ENCODE data around the gene IFNA14.
"Not testable (repeated sequence)": the region's sequence is repeated elsewhere in the genome, so short reads cannot be mapped to it uniquely, and the experiment has no call there.

IFNA14 gene

GRCh38 chr9:21213411-21214326, 26.1 kb downstream of the IFNA14 start:
- not testable (repeated sequence) for DNase-seq

GRCh38 chr9:21212160-21212559, 27.6 kb downstream of the IFNA14 start:
- DNase-seq: not testable (repeated sequence)

GRCh38 chr9:21210782-21211181, 29.0 kb downstream of the IFNA14 start:
- DNase-seq: not testable (repeated sequence)

- no peak for DNase-seq
Measured at GRCh38 chr9:21210311-21210710, 29.5 kb downstream of the IFNA14 start.

DNA sequence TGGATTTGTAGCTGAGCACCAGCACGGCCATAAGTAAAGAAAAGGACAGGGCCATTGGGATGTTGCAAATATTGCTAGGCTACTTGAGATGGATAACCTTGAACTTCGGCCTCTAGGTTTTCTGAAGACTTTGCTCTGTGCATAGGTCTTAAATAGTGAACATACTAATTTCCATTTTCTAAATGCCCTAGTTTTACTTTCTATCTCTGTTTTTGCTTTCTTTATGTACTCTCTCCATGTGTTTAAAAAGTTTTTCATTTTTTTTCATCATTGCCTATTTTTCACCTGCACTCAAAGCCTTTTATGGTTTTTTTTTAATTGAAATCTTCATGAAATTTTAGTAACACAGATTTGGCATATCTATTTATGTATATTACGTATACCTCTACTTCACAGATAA, 32.8 kb downstream of the IFNA14 start, which contains the start of gene IFNA10:
IFNA10 (minus strand) TSS at position 101 of the 400 bp plus-strand sequence; CDS start at position 55, 46 bp downstream.
- DNase-seq: not testable (repeated sequence)

DNA sequence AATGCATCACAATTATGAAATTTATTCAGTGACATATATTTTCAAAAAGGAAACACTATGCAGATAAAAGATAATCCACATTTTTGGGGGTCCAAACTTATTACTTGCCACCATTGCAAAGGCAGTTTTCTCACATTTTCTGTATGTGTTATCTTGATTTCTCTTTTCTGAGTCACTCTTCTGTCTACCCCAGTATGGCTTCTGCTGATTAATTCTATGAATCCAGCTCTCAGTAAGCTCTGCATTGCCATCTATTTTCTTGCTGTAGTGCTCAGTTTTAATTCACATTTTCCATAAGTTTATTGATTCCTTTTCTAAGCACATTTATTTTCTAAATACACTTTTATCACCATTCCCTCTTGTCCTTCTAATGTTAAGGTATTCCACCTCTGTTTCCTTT, 34.6 kb downstream of the IFNA14 start:
- DNase-seq: no peak

- DNase-seq: not testable (repeated sequence)
Measured at GRCh38 chr9:21202105-21202504, 37.7 kb downstream of the IFNA14 start, which contains the start of gene IFNA7. Gene IFNA7, minus strand, starts transcription at chr9:21202205. Its CDS starts 40 bp downstream, at chr9:21202165.

DNA sequence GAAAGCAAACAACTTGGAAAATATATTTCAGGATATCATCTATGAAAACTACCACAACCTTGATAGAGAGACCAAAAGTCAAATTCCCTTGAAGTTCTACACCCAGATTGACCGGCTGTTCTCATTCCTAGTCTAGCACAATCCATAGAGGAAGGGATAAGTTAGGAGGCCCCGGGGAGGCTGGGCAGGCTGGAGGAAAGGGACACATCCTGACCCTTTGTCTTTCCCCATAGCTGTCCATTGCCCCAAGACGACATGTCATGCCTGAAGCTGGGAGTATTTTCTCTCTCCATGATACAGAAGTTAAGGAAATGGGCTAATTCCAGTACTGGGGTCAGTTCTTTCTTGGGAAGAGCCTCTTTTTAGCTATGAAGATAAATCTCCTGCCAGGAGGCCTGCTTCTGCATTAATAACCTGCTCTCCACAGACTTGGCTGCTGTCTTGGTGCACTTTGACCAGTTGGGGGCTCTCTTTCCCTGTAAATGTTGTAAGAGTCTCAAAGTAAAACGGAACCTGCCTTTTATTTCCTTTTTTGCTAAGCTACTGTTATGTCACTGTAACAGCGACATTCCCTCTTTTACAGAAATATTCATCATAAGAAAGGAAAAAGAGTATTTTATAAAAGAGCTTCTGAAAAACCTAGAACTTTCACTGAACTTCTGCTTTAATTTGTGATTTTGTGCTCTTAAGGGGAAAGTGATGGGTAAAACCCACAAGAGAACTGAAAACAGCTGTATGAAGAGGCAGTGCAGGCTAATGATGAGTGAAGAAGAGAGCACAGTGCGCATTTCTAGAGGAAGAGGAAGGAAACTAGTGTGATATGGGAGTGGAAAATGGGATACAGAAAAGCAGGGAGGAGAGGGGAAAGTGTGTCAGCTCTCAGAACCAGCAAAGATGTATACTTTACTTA, 44.7 kb downstream of the IFNA14 start:
- peak; percentile 64 for DNase-seq
